Stimulated activated CD4-positive, alpha-beta T cell treated with anti-CD3 and anti-CD28 coated beads, TNF-alpha, amount 100 ng/mL, for 1 hour (primary cell): ENCODE measurements around the gene XAB2.
"Not testable (repeated sequence)": the region's sequence is repeated elsewhere in the genome, so short reads cannot be mapped to it uniquely, and the experiment has no call there.

ENCODE experiments used
- DNase-seq, 3 donors: peaks; one replicate each; pipeline ENCODE4 v3.0.0-alpha.2; 2020; ENCODE audit warnings: low read depth in 3 of 3, low spot score in 1 of 3

Gene XAB2

DNA sequence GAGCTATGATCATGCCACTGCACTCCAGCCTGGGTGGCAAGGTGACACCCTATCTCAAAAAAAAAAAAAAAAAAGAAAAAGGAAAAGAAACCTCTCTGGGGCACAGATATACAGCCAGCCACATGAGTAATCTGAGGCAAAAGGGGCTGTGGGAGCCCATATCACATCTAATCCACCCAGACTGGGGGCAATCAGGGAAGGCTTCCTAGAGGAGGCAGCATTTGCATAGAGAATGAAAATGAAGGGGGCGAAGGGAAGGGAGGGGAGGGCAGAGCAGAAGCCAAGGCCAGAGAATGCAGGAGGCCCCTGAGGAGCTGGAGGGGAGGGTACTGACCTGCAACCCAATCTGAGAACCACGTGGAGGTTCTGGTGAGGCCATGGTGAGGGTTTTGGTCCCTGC, 20.8 kb upstream of the XAB2 start:
- DNase-seq: no peak

GRCh38 chr19:7648265-7649014, 19.1 kb upstream of the XAB2 start:
- DNase-seq: no peak

DNA sequence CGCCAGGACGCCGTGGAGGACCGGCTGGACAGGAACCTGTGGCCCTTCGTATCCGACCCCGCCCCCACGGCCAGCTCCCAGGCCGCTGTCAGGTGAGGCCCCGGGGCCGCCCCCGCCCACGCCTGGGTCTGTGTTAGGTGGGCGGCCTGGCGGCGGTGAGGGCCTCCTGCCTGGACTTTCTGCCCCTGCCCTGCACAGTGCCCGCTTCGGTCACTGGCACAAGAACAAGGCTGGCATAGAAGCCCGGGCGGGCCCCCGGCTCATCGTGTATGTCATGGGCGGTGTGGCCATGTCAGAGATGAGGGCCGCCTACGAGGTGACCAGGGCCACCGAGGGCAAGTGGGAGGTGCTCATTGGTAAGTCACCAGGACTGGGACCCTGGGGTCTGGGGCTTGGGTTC, 17.8 kb upstream of the XAB2 start:
- DNase-seq: no peak

- no peak for DNase-seq
Observed at GRCh38 chr19:7646426-7646700, 17.0 kb upstream of the XAB2 start.

DNA sequence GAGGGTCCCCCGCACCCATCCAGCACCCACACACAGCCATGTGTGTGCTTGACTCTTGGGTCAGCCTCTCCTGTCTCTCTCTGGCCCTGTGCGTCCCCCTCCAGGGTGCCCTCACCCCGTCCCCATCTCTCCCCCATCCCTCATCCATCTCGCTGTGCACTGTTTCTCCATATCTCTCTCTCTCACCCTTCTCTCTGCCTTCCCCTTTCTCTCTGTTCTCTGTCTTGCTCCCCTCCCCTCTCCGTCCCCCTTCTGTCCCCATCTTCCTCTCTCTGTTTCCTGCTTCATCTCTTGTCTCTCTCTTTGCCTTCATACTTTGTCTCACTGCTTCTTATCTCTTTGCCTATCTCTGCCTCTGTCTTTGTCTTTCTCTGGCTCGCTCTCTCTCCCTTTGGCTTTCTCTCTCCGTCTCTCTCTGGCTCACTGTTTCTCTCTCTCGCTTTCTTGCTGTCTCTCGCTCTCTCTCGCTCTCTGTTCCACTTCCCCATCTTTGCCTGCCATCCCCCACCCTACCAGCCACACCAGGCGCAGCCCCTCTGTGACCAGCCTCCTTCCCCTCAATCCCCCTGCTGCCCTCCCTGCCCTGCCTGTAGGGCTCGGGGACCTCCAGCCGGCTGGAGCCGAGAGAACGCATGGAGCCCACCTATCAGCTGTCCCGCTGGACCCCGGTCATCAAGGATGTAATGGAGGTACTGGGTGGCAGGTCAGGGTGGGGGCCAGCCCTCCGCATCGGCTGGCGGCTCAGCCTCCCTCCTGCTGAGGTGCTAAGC, 16.5 kb upstream of the XAB2 start:
- DNase-seq: no peak

DNA sequence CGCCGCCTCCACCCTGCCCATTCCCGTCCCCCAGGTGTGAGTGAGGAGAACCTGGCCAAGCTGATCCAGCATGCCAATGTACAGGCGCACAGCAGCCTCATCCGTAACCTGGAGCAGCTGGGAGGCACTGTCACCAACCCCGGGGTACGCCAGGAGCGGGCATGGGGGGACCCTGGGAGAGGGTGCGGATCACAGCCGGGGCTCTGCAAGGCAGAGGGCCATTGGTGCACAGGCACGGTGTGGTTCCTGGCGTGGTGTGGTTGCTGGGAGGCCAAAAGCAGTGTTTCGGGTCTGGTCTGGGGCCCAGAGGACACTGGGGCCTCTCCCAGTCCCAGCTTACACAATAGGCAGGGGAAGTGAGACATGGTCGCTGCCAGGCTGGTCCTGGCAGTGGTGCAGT, 15.8 kb upstream of the XAB2 start:
- DNase-seq: no peak

- no peak for DNase-seq
Observed at GRCh38 chr19:7644550-7644877, 15.2 kb upstream of the XAB2 start.

DNA sequence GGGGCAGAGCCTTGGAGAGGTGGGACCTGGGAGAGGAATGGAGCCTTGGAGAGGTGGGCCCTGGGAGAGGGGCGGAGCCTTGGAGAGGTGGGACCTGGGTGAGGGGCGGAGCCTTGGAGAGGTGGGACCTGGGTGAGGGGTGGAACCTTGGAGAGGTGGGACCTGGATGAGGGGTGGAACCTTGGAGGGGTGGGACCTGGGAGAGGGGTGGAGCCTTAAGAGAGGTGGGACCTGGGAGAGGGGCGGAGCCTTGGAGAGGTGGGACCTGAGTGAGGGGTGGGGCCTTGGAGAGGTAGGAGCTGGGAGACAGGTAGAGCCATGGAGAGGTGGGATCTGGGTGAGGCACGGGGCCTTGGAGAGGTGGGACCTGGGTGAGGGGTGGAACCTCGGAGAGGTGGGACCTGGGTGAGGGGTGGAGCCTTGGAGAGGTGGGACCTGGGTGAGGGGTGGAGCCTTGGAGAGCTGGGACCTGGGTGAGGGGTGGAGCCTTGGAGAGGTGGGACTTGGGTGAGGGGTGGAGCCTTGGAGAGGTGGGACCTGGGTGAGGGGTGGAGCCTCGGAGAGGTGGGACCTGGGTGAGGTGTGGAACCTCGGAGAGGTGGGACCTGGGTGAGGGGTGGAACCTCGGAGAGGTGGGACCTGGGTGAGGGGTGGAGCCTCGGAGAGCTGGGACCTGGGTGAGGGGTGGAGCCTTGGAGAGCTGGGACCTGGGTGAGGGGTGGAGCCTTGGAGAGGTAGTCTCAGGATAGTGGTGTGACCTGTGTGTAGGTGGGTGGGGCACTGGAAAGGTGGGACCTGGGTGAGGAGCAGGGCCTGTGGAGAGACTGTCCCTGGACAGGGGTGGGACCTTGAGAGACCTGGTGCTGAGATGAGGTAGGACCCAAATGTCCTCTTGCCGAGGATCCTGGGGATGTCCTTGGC, 14.5 kb upstream of the XAB2 start:
- not testable (repeated sequence) for DNase-seq

DNA sequence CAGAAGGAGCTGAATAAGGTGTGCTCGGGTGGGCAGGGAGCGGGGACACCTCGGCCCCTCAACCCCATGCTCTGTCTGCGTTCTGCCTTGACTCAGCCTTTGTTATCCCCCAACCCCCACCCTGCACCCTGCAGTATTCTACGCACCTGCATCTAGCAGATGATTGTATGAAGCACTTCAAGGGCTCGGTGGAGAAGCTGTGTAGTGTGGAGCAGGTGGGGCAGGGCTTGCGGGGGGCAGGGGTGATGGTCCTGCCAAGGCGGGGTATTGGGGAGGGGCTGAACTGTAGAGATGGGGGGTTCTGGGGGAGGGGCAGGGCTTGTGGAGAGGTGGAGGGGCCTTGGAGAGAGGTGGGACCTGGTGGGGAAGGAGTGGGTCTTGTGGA, 13.7 kb upstream of the XAB2 start:
- DNase-seq: no peak

GRCh38 chr19:7642295-7643030, 13.1 kb upstream of the XAB2 start:
- DNase-seq: no peak

DNA sequence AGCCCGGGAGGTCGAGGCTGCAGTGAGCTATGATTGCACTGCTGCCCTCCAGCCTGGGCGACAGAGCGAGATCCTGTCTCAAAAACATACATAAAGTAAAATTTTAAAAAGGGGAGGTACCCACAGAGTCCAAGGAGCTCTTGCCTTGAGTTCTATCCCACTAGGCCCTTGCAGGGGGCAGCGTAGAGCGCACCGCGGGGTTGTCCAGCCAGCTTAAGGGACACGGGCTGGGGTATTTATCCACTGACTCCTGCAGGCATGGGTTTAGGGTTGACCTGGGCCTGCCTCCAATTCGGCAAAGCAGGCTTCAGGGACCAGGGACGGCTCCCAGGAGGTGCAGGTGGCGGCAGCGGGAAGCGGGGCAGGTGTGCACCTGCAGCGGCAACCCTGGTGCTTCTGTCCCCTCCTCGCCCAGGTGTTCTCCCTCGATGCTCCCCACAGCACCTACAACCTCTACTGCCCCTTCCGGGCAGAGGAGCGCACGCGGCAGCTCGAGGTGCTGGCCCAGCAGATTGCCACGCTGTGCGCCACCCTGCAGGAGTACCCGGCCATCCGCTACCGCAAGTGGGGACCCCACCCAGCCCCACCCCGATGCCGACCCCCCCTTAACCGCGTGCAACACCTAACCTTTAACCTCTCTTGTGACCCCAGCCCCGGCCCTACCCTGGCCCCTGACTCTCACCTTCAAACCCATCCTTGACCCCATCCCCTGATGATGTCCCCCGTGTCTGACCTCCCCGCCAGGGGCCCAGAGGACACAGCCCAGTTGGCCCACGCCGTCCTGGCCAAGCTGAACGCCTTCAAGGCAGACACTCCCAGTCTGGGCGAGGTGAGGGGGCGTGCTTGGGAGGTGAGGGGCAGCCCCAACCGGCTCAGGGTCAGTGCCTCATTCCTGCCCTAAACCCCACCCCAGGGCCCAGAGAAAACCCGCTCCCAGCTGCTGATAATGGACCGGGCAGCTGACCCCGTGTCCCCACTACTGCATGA, 12.2 kb upstream of the XAB2 start:
- DNase-seq: no peak

- DNase-seq: no peak
Observed at GRCh38 chr19:7640803-7641202, 11.5 kb upstream of the XAB2 start.

GRCh38 chr19:7639863-7640348, 10.6 kb upstream of the XAB2 start:
- no peak for DNase-seq

- no peak for DNase-seq
Observed at GRCh38 chr19:7638802-7639465, 9.6 kb upstream of the XAB2 start.

DNA sequence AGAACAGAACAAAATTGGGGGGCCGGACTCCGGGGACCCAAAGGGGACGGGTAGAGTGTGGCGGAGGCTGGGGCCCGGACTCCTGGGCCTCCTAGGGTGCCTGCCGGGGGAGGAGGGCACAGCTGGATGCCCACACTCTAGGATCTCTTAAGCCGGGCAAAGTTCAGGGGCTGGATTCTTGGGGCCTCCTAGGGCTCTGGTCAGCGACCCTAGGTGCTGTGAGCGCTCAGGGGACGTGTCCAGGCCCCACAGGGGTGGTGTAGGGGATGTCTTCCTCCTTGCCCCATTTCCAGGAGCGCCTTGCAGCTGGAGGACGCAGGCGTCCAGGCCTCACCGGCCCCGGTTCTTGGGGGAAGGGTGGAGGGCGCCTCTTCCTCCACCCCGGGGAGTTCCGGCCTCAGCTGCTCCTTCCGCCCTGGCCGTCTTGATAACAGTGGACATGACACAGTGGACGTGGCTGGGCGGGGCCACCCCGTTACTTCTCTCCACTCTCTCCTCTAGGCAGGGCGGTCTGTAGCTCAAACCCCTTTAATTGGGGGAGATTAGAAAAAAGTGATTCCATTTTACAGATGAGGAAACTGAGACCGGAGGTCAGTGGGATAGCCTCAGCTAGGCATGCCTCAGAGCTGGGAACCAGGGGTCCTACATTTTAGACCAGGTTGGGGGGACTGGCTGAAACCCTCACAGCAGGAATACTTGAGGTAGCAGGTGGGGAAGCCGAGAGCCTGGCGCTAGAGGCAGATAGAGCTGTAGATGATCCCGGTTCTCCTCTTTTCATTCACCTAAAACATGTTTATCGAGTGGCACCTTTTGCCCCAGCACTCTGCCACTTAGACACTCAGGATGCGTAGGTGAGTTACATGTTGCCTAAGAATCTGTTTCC, 8.3 kb upstream of the XAB2 start:
- DNase-seq: no peak

- peak; percentile 84 to 95 (median 95) for DNase-seq
Observed at GRCh38 chr19:7636691-7637373, 7.5 kb upstream of the XAB2 start, which contains the start of gene STXBP2. Gene STXBP2 (plus strand): TSS chr19:7637110. CDS start chr19:7637150, 40 bp downstream.

DNA sequence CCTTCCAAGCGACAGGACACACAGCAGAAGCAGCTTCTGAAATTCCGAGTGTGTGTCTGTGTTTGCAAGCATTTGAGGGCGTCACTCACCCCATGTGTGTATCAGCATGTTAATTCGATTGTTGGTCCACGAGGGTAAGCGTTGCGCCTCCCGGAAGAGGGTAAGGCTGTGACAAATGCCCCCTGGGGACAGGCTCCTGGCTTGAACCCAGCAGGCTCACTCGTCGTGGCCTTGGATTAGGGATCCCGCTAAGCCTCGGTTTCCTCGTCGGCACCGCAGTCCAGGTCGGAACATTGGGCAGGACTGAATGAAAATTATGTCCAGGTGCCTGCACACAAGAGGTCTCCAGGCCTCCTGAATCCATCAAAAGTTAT, 7.0 kb upstream of the XAB2 start:
- no peak for DNase-seq

- no peak for DNase-seq
Observed at GRCh38 chr19:7635670-7636069, 6.3 kb upstream of the XAB2 start.
